ENCODE measurements around the gene SCRT2.

The SCRT2 gene

GRCh38 chr20:680638-681187 lies 5.1 kb upstream of the SCRT2 start:
- no peak for DNase-seq (ENCODE audit: low read depth in 1 of 2, low spot score in 1 of 2)
- H3K27me3 ChIP-seq (ENCODE audit: insufficient read depth, poor library complexity, severe bottlenecking) = peaks cover 14% of the 10 kb centered on the region
- no peak for TF ChIP-seq GABPA (IDR thresholded peaks at IDR 0.05; ENCODE audit: low read depth)
- no peak for TF ChIP-seq SPI1 (IDR thresholded peaks at IDR 0.05; ENCODE audit: borderline replicate concordance, low read depth)
- TF ChIP-seq REST (IDR thresholded peaks at IDR 0.05; ENCODE audit: insufficient replicate concordance, low read depth) = no peak
- no peak for TF ChIP-seq CTCF (IDR thresholded peaks at IDR 0.05; ENCODE audit: insufficient read depth, low read length)
- TF ChIP-seq POLR2AphosphoS5 (IDR thresholded peaks at IDR 0.05; ENCODE audit: low read depth) = no peak
- H3K4me3 ChIP-seq (replicated peaks; ENCODE audit: insufficient read depth, low read length) = no peak overlapping the region
- no peak overlapping the region for H3K27ac ChIP-seq (replicated peaks)

GRCh38 chr20:677957-678356 lies 2.4 kb upstream of the SCRT2 start:
- TF ChIP-seq POLR2AphosphoS5 (IDR thresholded peaks at IDR 0.05; ENCODE audit: low read depth) = no peak
- no peak overlapping the region for H3K27ac ChIP-seq (replicated peaks)
- peaks cover 30% of the 10 kb centered on the region for H3K27me3 ChIP-seq (ENCODE audit: insufficient read depth, poor library complexity, severe bottlenecking)

GRCh38 chr20:676967-677366 lies 1.4 kb upstream of the SCRT2 start:
- no peak overlapping the region for H3K4me3 ChIP-seq (replicated peaks; ENCODE audit: insufficient read depth, low read length)
- no peak overlapping the region for H3K27ac ChIP-seq (replicated peaks)
- TF ChIP-seq REST (IDR thresholded peaks at IDR 0.05; ENCODE audit: insufficient replicate concordance, low read depth) = no peak
- H3K27me3 ChIP-seq (ENCODE audit: insufficient read depth, poor library complexity, severe bottlenecking) = peaks cover 35% of the 10 kb centered on the region
- no peak for DNase-seq (ENCODE audit: low read depth in 1 of 2, low spot score in 1 of 2)

More at GRCh38 chr20:677957-678356, 2.4 kb upstream of the SCRT2 start:
- H3K4me3 ChIP-seq (replicated peaks; ENCODE audit: insufficient read depth, low read length) = no peak overlapping the region
- no peak for DNase-seq (ENCODE audit: low read depth in 1 of 2, low spot score in 1 of 2)

- Histone ChIP-seq H3K4me3 (replicated peaks; ENCODE audit: insufficient read depth, low read length) (no peak overlapping the region), H3K27me3 (ENCODE audit: insufficient read depth, poor library complexity, severe bottlenecking) (peaks cover 35% of the 10 kb centered on the region), H3K27ac (replicated peaks) (no peak overlapping the region)
- peak; percentile 21 to 30 for DNase-seq (ENCODE audit: low read depth in 1 of 2, low spot score in 1 of 2)
- TF ChIP-seq CTCF (IDR thresholded peaks at IDR 0.05; ENCODE audit: insufficient read depth, low read length) = no peak
- TF ChIP-seq REST (IDR thresholded peaks at IDR 0.05; ENCODE audit: insufficient replicate concordance, low read depth) = peak; percentile 22
- TF ChIP-seq SPI1 (IDR thresholded peaks at IDR 0.05; ENCODE audit: borderline replicate concordance, low read depth) = peak; percentile 73
- TF ChIP-seq GABPA (IDR thresholded peaks at IDR 0.05; ENCODE audit: low read depth) = no peak
- TF ChIP-seq POLR2AphosphoS5 (IDR thresholded peaks at IDR 0.05; ENCODE audit: low read depth) = no peak
Measured at GRCh38 chr20:676315-676937, 824 bp upstream of the SCRT2 start.

Measured in HL-60 (cell line).